ENCODE data around the gene CLMP.

Gene CLMP

GRCh38 chr11:123195188-123196059, at the start of gene CLMP:
TSS of gene CLMP (minus strand) at chr11:123195248. CDS start at chr11:123194940, 308 bp downstream.
- peak; percentile 35 for DNase-seq (ENCODE audit: insufficient read length, low spot score)
- TF ChIP-seq POLR2A (IDR thresholded peaks at IDR 0.05; ENCODE audit: low read depth, low read length): no peak
- FAIRE-seq: no peak

- TF ChIP-seq POLR2A (IDR thresholded peaks at IDR 0.05; ENCODE audit: low read depth, low read length): no peak
- no peak for DNase-seq (ENCODE audit: insufficient read length, low spot score)
- no peak for FAIRE-seq
Measured at GRCh38 chr11:123241874-123242543, 47.0 kb upstream of the CLMP start.

- no peak for TF ChIP-seq POLR2A (IDR thresholded peaks at IDR 0.05; ENCODE audit: low read depth, low read length)
- no peak for FAIRE-seq
- no peak for DNase-seq (ENCODE audit: insufficient read length, low spot score)
Measured at GRCh38 chr11:123241294-123241693, 46.2 kb upstream of the CLMP start.

GRCh38 chr11:123239191-123240150, 44.4 kb upstream of the CLMP start:
- no peak for TF ChIP-seq POLR2A (IDR thresholded peaks at IDR 0.05; ENCODE audit: low read depth, low read length)
- FAIRE-seq (peak; percentile 94), DNase-seq (ENCODE audit: insufficient read length, low spot score) (peak; percentile 38)

GRCh38 chr11:123238297-123238696, 43.2 kb upstream of the CLMP start:
- no peak for TF ChIP-seq POLR2A (IDR thresholded peaks at IDR 0.05; ENCODE audit: low read depth, low read length)
- DNase-seq (ENCODE audit: insufficient read length, low spot score) (no peak), FAIRE-seq (no peak)

GRCh38 chr11:123236879-123237278, 41.8 kb upstream of the CLMP start:
- FAIRE-seq (no peak), DNase-seq (ENCODE audit: insufficient read length, low spot score) (no peak)
- TF ChIP-seq POLR2A (IDR thresholded peaks at IDR 0.05; ENCODE audit: low read depth, low read length): no peak

GRCh38 chr11:123235656-123236261, 40.7 kb upstream of the CLMP start:
- DNase-seq (ENCODE audit: insufficient read length, low spot score) (no peak), FAIRE-seq (no peak)
- no peak for TF ChIP-seq POLR2A (IDR thresholded peaks at IDR 0.05; ENCODE audit: low read depth, low read length)

GRCh38 chr11:123235117-123235655, 40.1 kb upstream of the CLMP start:
- no peak for FAIRE-seq
- peak; percentile 24 for DNase-seq (ENCODE audit: insufficient read length, low spot score)

GRCh38 chr11:123233975-123234334, 38.9 kb upstream of the CLMP start:
- DNase-seq (ENCODE audit: insufficient read length, low spot score) (no peak), FAIRE-seq (no peak)
- TF ChIP-seq POLR2A (IDR thresholded peaks at IDR 0.05; ENCODE audit: low read depth, low read length): no peak

More at GRCh38 chr11:123235117-123235655, 40.1 kb upstream of the CLMP start:
- TF ChIP-seq POLR2A (IDR thresholded peaks at IDR 0.05; ENCODE audit: low read depth, low read length): no peak

GRCh38 chr11:123233280-123233974, 38.4 kb upstream of the CLMP start:
- no peak for DNase-seq (ENCODE audit: insufficient read length, low spot score)
- no peak for FAIRE-seq
- TF ChIP-seq POLR2A (IDR thresholded peaks at IDR 0.05; ENCODE audit: low read depth, low read length): no peak

- FAIRE-seq (no peak), DNase-seq (ENCODE audit: insufficient read length, low spot score) (no peak)
- TF ChIP-seq POLR2A (IDR thresholded peaks at IDR 0.05; ENCODE audit: low read depth, low read length): no peak
Measured at GRCh38 chr11:123231777-123232176, 36.7 kb upstream of the CLMP start.

GRCh38 chr11:123231256-123231655, 36.2 kb upstream of the CLMP start:
- DNase-seq (ENCODE audit: insufficient read length, low spot score) (no peak), FAIRE-seq (no peak)
- no peak for TF ChIP-seq POLR2A (IDR thresholded peaks at IDR 0.05; ENCODE audit: low read depth, low read length)

Data from H54 (cell line).